ENCODE data around the gene ZNF584. TPM values are rescaled to one million over a fixed set of nuclear protein-coding genes. Genes with fewer than 3 reads are reported as not detected.

The ZNF584 gene
- total and polyA plus RNA-seq, 10 of the 15 experiments (the other 5 are each of a cell fraction or from before 2014, with no cell fraction given), result 2.0 to 10.7 (median 6.3) TPM

- H2AFZ ChIP-seq (ENCODE audit: control insufficient read depth, low read depth, low read length), result peak overlapping the region; percentile 71
- POLR2A ChIA-PET, result interaction anchor here (1.6 kb wide), 1 partner anchor 9 kb away, joined by 5 read pairs; the partner anchor contains the start of gene ZNF584
These were observed 8.0 kb upstream of the ZNF584 start for GRCh38 chr19:58400316-58400915.

GRCh38 chr19:58400916-58401839 lies 7.3 kb upstream of the ZNF584 start:
- ChIA-PET CTCF (no interaction called here), POLR2A (interaction anchor here (1.6 kb wide), 1 partner anchor 8 kb away, joined by 5 read pairs; the partner anchor contains the start of gene ZNF584), RAD21 (ENCODE audit: unreplicated experiment) (no interaction called here), SMC1A (ENCODE audit: uncharacterized antibody, unreplicated experiment) (no interaction called here)
- 9% methylated on average over 75 of the region's 80 CpGs for WGBS (ENCODE audit: insufficient coverage, insufficient replicate concordance, low lambda C conversion rate, missing lambda C conversion rate)
- H2AFZ ChIP-seq (ENCODE audit: control insufficient read depth, low read depth, low read length), result peak overlapping the region; percentile 84
- no peaks in the 10 kb centered on the region for H3K79me2 ChIP-seq (ENCODE audit: control insufficient read depth, insufficient read depth, low read length)
- peaks cover 10% of the 10 kb centered on the region for H3K4me1 ChIP-seq (ENCODE audit: control insufficient read depth, insufficient read depth, low read length)
- ATAC-seq, result peak; percentile 98
- H3K36me3 ChIP-seq (ENCODE audit: control insufficient read depth in 2 of 2, insufficient read depth in 2 of 2, low read length in 1 of 2), result peaks cover 0 to 2% of the 10 kb centered on the region in 2 experiments; a peak in 2 of 4 replicates
- no peaks in the 10 kb centered on the region for H3K27me3 ChIP-seq (replicated peaks in 1 of 2; ENCODE audit: control insufficient read depth in 2 of 2, insufficient read depth in 2 of 2, low read length in 1 of 2)
- BruUV-seq (replicated peaks), result no TSS peak
- H3K4me3 ChIP-seq, result peak overlapping the region; percentile 76
- intact Hi-C loops (cut with micrococcal nuclease; ENCODE audit: unreplicated experiment) (no loop called here), in situ Hi-C loops (cut with MboI) (no loop called here)
- FAIRE-seq, result peak; percentile 99
- DNase-seq (ENCODE audit: low read depth, low spot score), result peak; percentile 96
- H3K4me2 ChIP-seq (ENCODE audit: control insufficient read depth, insufficient read depth), result peak overlapping the region; percentile 95
- no peak overlapping the region for H3K27ac ChIP-seq (ENCODE audit: control insufficient read depth, insufficient read depth)
- peak overlapping the region; percentile 47 for H3K9ac ChIP-seq (ENCODE audit: control insufficient read depth, insufficient read depth, low read length)
- H3K9me3 ChIP-seq (replicated peaks; ENCODE audit: control insufficient read depth, insufficient read depth, low read length), result no peaks in the 10 kb centered on the region
- no peaks in the 10 kb centered on the region for H4K20me1 ChIP-seq (ENCODE audit: control insufficient read depth, insufficient read depth)
- TF ChIP-seq STAT3 (IDR thresholded peaks at IDR 0.05; ENCODE audit: low read depth, low read length) (no peak), SREBF2 (IDR thresholded peaks at IDR 0.05; ENCODE audit: low read length) (peak; percentile 77), WRNIP1 (IDR thresholded peaks at IDR 0.05; ENCODE audit: borderline replicate concordance, low read depth, low read length) (no peak), IKZF1 (conservative IDR thresholded peaks at IDR 0.05) (peak; percentile 45; the same call in 1 of the 2 replicates), NRF1 (conservative IDR thresholded peaks at IDR 0.05; ENCODE audit: low read depth, low read length) (peak; percentile 68), DPF2 (IDR thresholded peaks at IDR 0.05) (no peak), ZNF207 (IDR thresholded peaks at IDR 0.05; ENCODE audit: borderline replicate concordance) (peak; percentile 64; the same call in 1 of the 2 replicates), BCL3 (IDR thresholded peaks at IDR 0.05; ENCODE audit: borderline replicate concordance, insufficient read depth, low read depth, low read length, poor library complexity, severe bottlenecking) (no peak)
- TF ChIP-seq, protein P1, sequence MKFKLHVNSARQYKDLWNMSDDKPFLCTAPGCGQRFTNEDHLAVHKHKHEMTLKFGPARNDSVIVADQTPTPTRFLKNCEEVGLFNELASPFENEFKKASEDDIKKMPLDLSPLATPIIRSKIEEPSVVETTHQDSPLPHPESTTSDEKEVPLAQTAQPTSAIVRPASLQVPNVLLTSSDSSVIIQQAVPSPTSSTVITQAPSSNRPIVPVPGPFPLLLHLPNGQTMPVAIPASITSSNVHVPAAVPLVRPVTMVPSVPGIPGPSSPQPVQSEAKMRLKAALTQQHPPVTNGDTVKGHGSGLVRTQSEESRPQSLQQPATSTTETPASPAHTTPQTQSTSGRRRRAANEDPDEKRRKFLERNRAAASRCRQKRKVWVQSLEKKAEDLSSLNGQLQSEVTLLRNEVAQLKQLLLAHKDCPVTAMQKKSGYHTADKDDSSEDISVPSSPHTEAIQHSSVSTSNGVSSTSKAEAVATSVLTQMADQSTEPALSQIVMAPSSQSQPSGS (IDR thresholded peaks at IDR 0.05; ENCODE audit: low read length), result no peak
- TF ChIP-seq, protein P2, sequence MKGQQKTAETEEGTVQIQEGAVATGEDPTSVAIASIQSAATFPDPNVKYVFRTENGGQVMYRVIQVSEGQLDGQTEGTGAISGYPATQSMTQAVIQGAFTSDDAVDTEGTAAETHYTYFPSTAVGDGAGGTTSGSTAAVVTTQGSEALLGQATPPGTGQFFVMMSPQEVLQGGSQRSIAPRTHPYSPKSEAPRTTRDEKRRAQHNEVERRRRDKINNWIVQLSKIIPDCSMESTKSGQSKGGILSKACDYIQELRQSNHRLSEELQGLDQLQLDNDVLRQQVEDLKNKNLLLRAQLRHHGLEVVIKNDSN (IDR thresholded peaks at IDR 0.05; ENCODE audit: borderline replicate concordance, extremely low read length, insufficient read depth, low read depth, low read length), result no peak

More at GRCh38 chr19:58400316-58400915, 8.0 kb upstream of the ZNF584 start:
- Histone ChIP-seq H3K9me3 (replicated peaks; ENCODE audit: control insufficient read depth, insufficient read depth, low read length) (no peaks in the 10 kb centered on the region), H3K9ac (ENCODE audit: control insufficient read depth, insufficient read depth, low read length) (no peak overlapping the region), H3K27ac (ENCODE audit: control insufficient read depth, insufficient read depth) (no peak overlapping the region), H3K4me1 (ENCODE audit: control insufficient read depth, insufficient read depth, low read length) (peaks cover 10% of the 10 kb centered on the region), H3K27me3 (replicated peaks in 1 of 2; ENCODE audit: control insufficient read depth in 2 of 2, insufficient read depth in 2 of 2, low read length in 1 of 2) (no peaks in the 10 kb centered on the region), H3K79me2 (ENCODE audit: control insufficient read depth, insufficient read depth, low read length) (no peaks in the 10 kb centered on the region), H3K36me3 (ENCODE audit: control insufficient read depth in 2 of 2, insufficient read depth in 2 of 2, low read length in 1 of 2) (peaks cover 0 to 2% of the 10 kb centered on the region in 2 experiments; a peak in 3 of 4 replicates), H4K20me1 (ENCODE audit: control insufficient read depth, insufficient read depth) (no peaks in the 10 kb centered on the region), H3K4me2 (ENCODE audit: control insufficient read depth, insufficient read depth) (peak overlapping the region; percentile 95), H3K4me3 (peak overlapping the region; percentile 75)
- CTCF ChIA-PET, result no interaction called here
- SMC1A ChIA-PET (ENCODE audit: uncharacterized antibody, unreplicated experiment), result no interaction called here
- 68% methylated on average over 12 of the region's 18 CpGs for WGBS (ENCODE audit: insufficient coverage, insufficient replicate concordance, low lambda C conversion rate, missing lambda C conversion rate)
- intact Hi-C loops (cut with micrococcal nuclease; ENCODE audit: unreplicated experiment), result no loop called here
- TF ChIP-seq CHD1 (IDR thresholded peaks at IDR 0.05; ENCODE audit: low read depth, low read length) (no peak), RELA (IDR thresholded peaks at IDR 0.05; ENCODE audit: borderline replicate concordance, partially characterized antibody) (no peak)
- in situ Hi-C loops (cut with MboI), result no loop called here
- BruUV-seq (replicated peaks), result no TSS peak
- RAD21 ChIA-PET (ENCODE audit: unreplicated experiment), result no interaction called here
- DNase-seq (ENCODE audit: low read depth, low spot score) (no peak), FAIRE-seq (no peak), ATAC-seq (no peak)
